SJSA1 (cell line): Measurements from ENCODE around the gene SLC16A10. TPM values are rescaled to one million over a fixed set of nuclear protein-coding genes. Genes with fewer than 3 reads are reported as not detected.
"Not testable (repeated sequence)": the region's sequence is repeated elsewhere in the genome, so short reads cannot be mapped to it uniquely, and the experiment has no call there.

Experiments
- DNase-seq, 2 experiments: peaks; one replicate each; pipeline ENCODE4 v3.0.0-alpha.2; 2015 to 2020; ENCODE audit warnings: low spot score in 2 of 2, low read depth in 1 of 2
- H3K27ac ChIP-seq: fragments of 250-450 bp; sonication (Bioruptor Pico); 2 replicates; pipeline ENCODE4 v1.5.1; 2020; ENCODE audit warnings: mild to moderate bottlenecking, moderate library complexity
- H3K27me3 ChIP-seq: fragments of 250-450 bp; sonication (Bioruptor Pico); replicated peaks from 2 replicates; pipeline ENCODE4 v1.5.1; 2020; ENCODE audit warnings: mild to moderate bottlenecking, moderate library complexity
- H3K36me3 ChIP-seq: fragments of 250-450 bp; sonication (Bioruptor Pico); 2 replicates; pipeline ENCODE4 v1.5.1; 2020; ENCODE audit warnings: mild to moderate bottlenecking
- H3K4me1 ChIP-seq: fragments of 250-450 bp; sonication (Bioruptor Pico); replicated peaks from 2 replicates; pipeline ENCODE4 v1.6.1; 2021; ENCODE audit warnings: mild to moderate bottlenecking
- H3K4me3 ChIP-seq: fragments of 250-450 bp; sonication (Bioruptor Pico); 2 replicates; pipeline ENCODE4 v1.5.1; 2020; ENCODE audit warnings: mild to moderate bottlenecking
- H3K9me3 ChIP-seq: fragments of 250-450 bp; sonication (Bioruptor Pico); replicated peaks from 2 replicates; pipeline ENCODE4 v1.5.1; 2020; ENCODE audit warnings: mild to moderate bottlenecking
- total RNA-seq: library from RNA; depleted of rRNA; stranded (reverse); fragments of >200 nt; shearing (Covaris generic); gene quantifications from 2 replicates; pipeline ENCODE4 v1.2.3, GENCODE V29; 2014; rRNA removed

The SLC16A10 gene
- total RNA-seq: 0.06 TPM in 1 of 2 replicates, not detected in the other

GRCh38 chr6:111087106-111087835 is at the start of gene SLC16A10:
SLC16A10 (plus strand) TSS chr6:111087503; CDS start chr6:111087753, 250 bp downstream.
- peak within 1 kb of the TSS; percentile 45 for H3K4me3 ChIP-seq
- peaks cover 14% of the 10 kb centered on the region for H3K4me1 ChIP-seq
- H3K27ac ChIP-seq: no peak within 1 kb of the TSS
- no peaks in the 10 kb centered on the region for H3K36me3 ChIP-seq
- H3K9me3 ChIP-seq: no peaks in the 10 kb centered on the region
- DNase-seq: peak; percentile 39 to 49
- H3K27me3 ChIP-seq: peaks cover 47% of the 10 kb centered on the region

- Histone ChIP-seq H3K36me3 (no peaks in the 10 kb centered on the region; the same call in 1 of the 2 replicates), H3K9me3 (no peaks in the 10 kb centered on the region), H3K27ac (no peak overlapping the region), H3K27me3 (no peaks in the 10 kb centered on the region), H3K4me1 (no peaks in the 10 kb centered on the region), H3K4me3 (no peak overlapping the region)
- DNase-seq: no peak
These were observed 48.6 kb upstream of the SLC16A10 start for GRCh38 chr6:111038534-111039252.

GRCh38 chr6:111041917-111042316 is 45.4 kb upstream of the SLC16A10 start:
- no peaks in the 10 kb centered on the region for H3K4me1 ChIP-seq
- H3K9me3 ChIP-seq: no peaks in the 10 kb centered on the region
- no peak for DNase-seq
- H3K27me3 ChIP-seq: no peaks in the 10 kb centered on the region
- H3K36me3 ChIP-seq: no peaks in the 10 kb centered on the region
- no peak overlapping the region for H3K27ac ChIP-seq
- no peak overlapping the region for H3K4me3 ChIP-seq

- H3K4me3 ChIP-seq: no peak overlapping the region
- no peaks in the 10 kb centered on the region for H3K9me3 ChIP-seq
- peaks cover under 1% of the 10 kb centered on the region for H3K4me1 ChIP-seq
- no peaks in the 10 kb centered on the region for H3K36me3 ChIP-seq
- H3K27me3 ChIP-seq: no peaks in the 10 kb centered on the region
- no peak overlapping the region for H3K27ac ChIP-seq
- no peak for DNase-seq
These were observed 40.1 kb upstream of the SLC16A10 start for GRCh38 chr6:111047244-111047643.

GRCh38 chr6:111050261-111051023 is 36.9 kb upstream of the SLC16A10 start:
- Histone ChIP-seq H3K4me3 (no peak overlapping the region), H3K9me3 (no peaks in the 10 kb centered on the region; the same call in 1 of the 2 replicates), H3K4me1 (peaks cover 9% of the 10 kb centered on the region), H3K27me3 (no peaks in the 10 kb centered on the region), H3K36me3 (no peaks in the 10 kb centered on the region), H3K27ac (no peak overlapping the region)
- no peak for DNase-seq

- Histone ChIP-seq H3K4me3 (no peak overlapping the region), H3K9me3 (no peaks in the 10 kb centered on the region; the same call in 1 of the 2 replicates), H3K4me1 (peaks cover 9% of the 10 kb centered on the region), H3K27ac (peak overlapping the region; percentile 14), H3K27me3 (no peaks in the 10 kb centered on the region), H3K36me3 (no peaks in the 10 kb centered on the region)
- peak; percentile 60 to 83 for DNase-seq
These were observed 35.1 kb upstream of the SLC16A10 start for GRCh38 chr6:111052171-111052570.

GRCh38 chr6:111057074-111057752 is 30.1 kb upstream of the SLC16A10 start:
- H3K36me3 ChIP-seq: no peaks in the 10 kb centered on the region
- peak in 1 of 2 experiments; percentile 41 for DNase-seq
- no peaks in the 10 kb centered on the region; the same call in 1 of the 2 replicates for H3K9me3 ChIP-seq
- H3K27ac ChIP-seq: no peak overlapping the region
- no peaks in the 10 kb centered on the region for H3K27me3 ChIP-seq
- H3K4me1 ChIP-seq: peaks cover 9% of the 10 kb centered on the region
- H3K4me3 ChIP-seq: no peak overlapping the region

- no peak for DNase-seq
- Histone ChIP-seq H3K4me3 (no peak overlapping the region), H3K27ac (no peak overlapping the region), H3K27me3 (no peaks in the 10 kb centered on the region), H3K36me3 (no peaks in the 10 kb centered on the region), H3K9me3 (no peaks in the 10 kb centered on the region), H3K4me1 (no peaks in the 10 kb centered on the region)
These were observed 25.8 kb upstream of the SLC16A10 start for GRCh38 chr6:111061508-111061907.

- not testable (repeated sequence) for H3K4me1 ChIP-seq, H3K27ac ChIP-seq, H3K27me3 ChIP-seq, H3K36me3 ChIP-seq, DNase-seq, H3K4me3 ChIP-seq, H3K9me3 ChIP-seq
These were observed 25.3 kb upstream of the SLC16A10 start for GRCh38 chr6:111061985-111062384.

GRCh38 chr6:111062860-111063259 is 24.4 kb upstream of the SLC16A10 start:
- H3K9me3 ChIP-seq, H3K4me3 ChIP-seq, H3K36me3 ChIP-seq, H3K27me3 ChIP-seq, H3K4me1 ChIP-seq, H3K27ac ChIP-seq, DNase-seq: not testable (repeated sequence)

GRCh38 chr6:111068109-111068865 is 19.0 kb upstream of the SLC16A10 start:
- 0 out of 2 replicates have a peak, but pooled peaks cover 10% of the 10 kb centered on the region for H3K27me3 ChIP-seq
- no peaks in the 10 kb centered on the region; the same call in 1 of the 2 replicates for H3K9me3 ChIP-seq
- H3K27ac ChIP-seq: no peak overlapping the region
- no peaks in the 10 kb centered on the region for H3K36me3 ChIP-seq
- H3K4me1 ChIP-seq: 0 out of 2 replicates have a peak, but pooled peaks cover 4% of the 10 kb centered on the region
- H3K4me3 ChIP-seq: no peak overlapping the region
- no peak for DNase-seq

- DNase-seq: no peak
- 0 out of 2 replicates have a peak, but pooled peaks cover 10% of the 10 kb centered on the region for H3K27me3 ChIP-seq
These were observed 18.5 kb upstream of the SLC16A10 start for GRCh38 chr6:111068866-111069234.

More at GRCh38 chr6:111068866-111069234, 18.5 kb upstream of the SLC16A10 start:
- Histone ChIP-seq H3K27ac (no peak overlapping the region), H3K4me1 (0 out of 2 replicates have a peak, but pooled peaks cover 4% of the 10 kb centered on the region), H3K9me3 (no peaks in the 10 kb centered on the region; the same call in 1 of the 2 replicates), H3K36me3 (no peaks in the 10 kb centered on the region), H3K4me3 (no peak overlapping the region)
